HCT116 (cell line): Measurements from ENCODE around the gene CTDNEP1. TPM values are rescaled to one million over a fixed set of nuclear protein-coding genes. Genes with fewer than 3 reads are reported as not detected.

Experiments
- ATAC-seq: fragments of 200-7000 bp; cut with Tn5 transposase; 2 replicates; pipeline ENCODE4 v1.9.1; 2020; ENCODE audit warnings: mild to moderate bottlenecking, moderate library complexity
- BruUV-seq: library from RNA; stranded (reverse); fragments of 400-500 nt; replicated peaks from 2 replicates; lab custom pipeline; 2021; lab: Mats Ljungman, UMichigan
- CTCF ChIA-PET: fragments of 300-600 bp; sonication (Branson Sonifier 250); formaldehyde crosslinking; loops from one replicate; lab custom pipeline; 2021; ENCODE audit warnings: antibody characterized with exemption; lab: Charles Lee
- POLR2A ChIA-PET: fragments of 300-600, 350-600 bp; sonication (Branson Sonifier 250); formaldehyde crosslinking; loops from one replicate; lab custom pipeline; 2021; ENCODE audit warnings: antibody characterized with exemption; lab: Charles Lee
- RAD21 ChIA-PET, 2 experiments: fragments of 300-600 bp; sonication (Branson Sonifier 250); formaldehyde crosslinking; loops; one replicate each; lab custom pipeline; 2023; ENCODE audit warnings: low total read pairs in 2 of 2; ENCODE audit not compliant: uncharacterized antibody in 2 of 2, unreplicated experiment in 2 of 2, low non-redundant PET in 1 of 2; lab: Charles Lee
- DNase-seq: peaks from one replicate; pipeline ENCODE4 v3.0.0-alpha.2; 2010; ENCODE audit warnings: low read depth, low spot score
- H2AFZ ChIP-seq: fragments of 200-600 bp; shearing (Covaris generic), sonication (generic); 2 replicates; pipeline ENCODE4 v1.6.1; 2017; ENCODE audit warnings: low read depth, mixed run types, mixed read lengths, antibody characterized with exemption, low read length; ENCODE audit not compliant: poor library complexity, severe bottlenecking
- H3K27ac ChIP-seq: 2 replicates; pipeline ENCODE4 v1.5.1; 2012; ENCODE audit warnings: low read depth, low read length
- H3K27me3 ChIP-seq: fragments of 200-600 bp; sonication (generic); 2 replicates; pipeline ENCODE4 v1.6.1; 2016; ENCODE audit warnings: mixed run types, low read length, mixed read lengths; ENCODE audit not compliant: insufficient read depth
- H3K36me3 ChIP-seq, 2 experiments: fragments of 200-500 bp in 1 of 2; fragments of 200-600 bp in 1 of 2; sonication (Bioruptor generic) in 1 of 2; sonication (generic) in 1 of 2; 2 replicates each; pipeline versions ENCODE4 v1.5.1 to v1.6.1; 2014 to 2016; ENCODE audit warnings: low read length in 2 of 2, inconsistent platforms in 1 of 2, mixed read lengths in 1 of 2, mixed run types in 1 of 2; ENCODE audit not compliant: insufficient read depth in 2 of 2, control insufficient read depth in 1 of 2
- H3K4me1 ChIP-seq, 2 experiments: fragments of 200-600 bp in 1 of 2; sonication (generic) in 1 of 2; 2 replicates each; pipeline versions ENCODE4 v1.5.1 to v1.6.1; 2012 to 2017; ENCODE audit warnings: low read length in 2 of 2, inconsistent platforms in 1 of 2, mild to moderate bottlenecking in 1 of 2, mixed read lengths in 1 of 2, mixed run types in 1 of 2, moderate library complexity in 1 of 2; ENCODE audit not compliant: insufficient read depth in 2 of 2, control insufficient read depth in 1 of 2
- H3K4me2 ChIP-seq: fragments of 200-600 bp; sonication (generic); 2 replicates; pipeline ENCODE4 v1.6.1; 2017; ENCODE audit warnings: mixed run types, low read length, mixed read lengths
- H3K4me3 ChIP-seq, 2 experiments: fragments of 200-600 bp in 1 of 2; sonication (generic) in 1 of 2; replicated peaks in 1 of 2; 2 replicates each; pipeline ENCODE4 v1.5.1; 2011 to 2016; ENCODE audit warnings: low read length in 2 of 2, control low read depth in 1 of 2, low read depth in 1 of 2, mild to moderate bottlenecking in 1 of 2, mixed read lengths in 1 of 2, mixed run types in 1 of 2
- H3K79me2 ChIP-seq: fragments of 200-600 bp; sonication (generic); 2 replicates; pipeline ENCODE4 v1.6.1; 2017; ENCODE audit warnings: mild to moderate bottlenecking, mixed run types, low read length, moderate library complexity, mixed read lengths; ENCODE audit not compliant: insufficient read depth
- H3K9ac ChIP-seq: fragments of 200-600 bp; sonication (generic); 2 replicates; pipeline ENCODE4 v1.6.1; 2016; ENCODE audit warnings: low read length, mixed read lengths
- H3K9me2 ChIP-seq: fragments of 200-600 bp; sonication (generic), shearing (Covaris generic); 2 replicates; pipeline ENCODE4 v1.6.1; 2017; ENCODE audit warnings: mixed run types, mild to moderate bottlenecking, moderate library complexity; ENCODE audit not compliant: insufficient read depth
- H3K9me3 ChIP-seq, 2 experiments: fragments of 200-500 bp in 1 of 2; fragments of 200-600 bp in 1 of 2; sonication (Bioruptor generic) in 1 of 2; sonication (generic) in 1 of 2; 2 replicates each; pipeline ENCODE4 v1.6.1; 2014 to 2017; ENCODE audit warnings: low read length in 2 of 2, mixed read lengths in 2 of 2, inconsistent platforms in 1 of 2, low read depth in 1 of 2, mild to moderate bottlenecking in 1 of 2, mixed run types in 1 of 2, moderate library complexity in 1 of 2; ENCODE audit not compliant: control insufficient read depth in 1 of 2, insufficient read depth in 1 of 2
- H4K20me1 ChIP-seq: fragments of 200-600 bp; sonication (generic), shearing (Covaris generic); 2 replicates; pipeline ENCODE4 v1.6.1; 2017; ENCODE audit warnings: mixed run types, mild to moderate bottlenecking, moderate library complexity; ENCODE audit not compliant: insufficient read depth
- ATF3 ChIP-seq: IDR thresholded peaks from 2 replicates; pipeline ENCODE4 v1.6.1; 2012
- EGR1 ChIP-seq: IDR thresholded peaks from 2 replicates; pipeline ENCODE4 v1.6.1; 2012; ENCODE audit warnings: low read depth
- FOSL1 ChIP-seq: IDR thresholded peaks from 2 replicates; pipeline ENCODE4 v1.6.1; 2012; ENCODE audit warnings: low read depth
- RAD21 ChIP-seq: IDR thresholded peaks from 2 replicates; pipeline ENCODE4 v1.6.1; 2012; ENCODE audit warnings: low read depth, mild to moderate bottlenecking
- SIN3A ChIP-seq: IDR thresholded peaks from 2 replicates; pipeline ENCODE4 v1.6.1; 2012; ENCODE audit warnings: low read depth
- TCF7L2 ChIP-seq: IDR thresholded peaks from 2 replicates; pipeline ENCODE4 v1.7.0; 2011; ENCODE audit warnings: borderline replicate concordance, inconsistent platforms; ENCODE audit not compliant: insufficient read depth, insufficient read length; ENCODE audit errors: extremely low read depth
- intact Hi-C: fragments of 100-400 bp; cut with micrococcal nuclease; formaldehyde crosslinking; loops from 2 replicates; pipeline ENCODE4 v1.10.0; 2022
- total RNA-seq: library from RNA; stranded (reverse); gene quantifications from one replicate; pipeline ENCODE4 v1.2.1, GENCODE V29; 2021; ENCODE audit not compliant: unreplicated experiment

CTDNEP1 gene
- total RNA-seq, 1 experiment from 2014 or later = 143 TPM

GRCh38 chr17:7224661-7225111, 26.8 kb downstream of the CTDNEP1 start:
- POLR2A ChIA-PET = no interaction called here
- H3K9ac ChIP-seq = no peak overlapping the region
- no peak for DNase-seq
- no peaks in the 10 kb centered on the region for H4K20me1 ChIP-seq
- intact Hi-C loops = no loop called here
- BruUV-seq = no TSS peak
- H3K4me3 ChIP-seq = no peak overlapping the region
- peaks cover 36% of the 10 kb centered on the region for H3K79me2 ChIP-seq
- RAD21 ChIA-PET = interaction anchor here in 1 of 2 experiments (0.6 kb wide), 1 partner anchor 13 kb away, joined by 4 read pairs; no protein-coding TSS in a partner anchor
- no peak for ATAC-seq
- H2AFZ ChIP-seq = no peak overlapping the region
- TF ChIP-seq EGR1 = no peak
- no peak for TF ChIP-seq ATF3
- no peak for TF ChIP-seq FOSL1
- TF ChIP-seq TCF7L2 = no peak
- TF ChIP-seq SIN3A = no peak
- no peak for TF ChIP-seq RAD21
- TF ChIP-seq, all 23 proteins: peak for 0
- H3K4me2 ChIP-seq = no peak overlapping the region
- CTCF ChIA-PET = no interaction called here
- H3K4me1 ChIP-seq = peaks cover 4 to 13% of the 10 kb centered on the region in 2 experiments; a peak in 3 of 4 replicates
- peaks cover 52 to 68% of the 10 kb centered on the region in 2 experiments for H3K36me3 ChIP-seq
- no peaks in the 10 kb centered on the region for H3K9me2 ChIP-seq
- H3K27me3 ChIP-seq = no peaks in the 10 kb centered on the region
- H3K27ac ChIP-seq = 0 out of 2 replicates have a peak overlapping the region, but pooled peaks have one; percentile 32
- H3K9me3 ChIP-seq = no peaks in the 10 kb centered on the region

DNA sequence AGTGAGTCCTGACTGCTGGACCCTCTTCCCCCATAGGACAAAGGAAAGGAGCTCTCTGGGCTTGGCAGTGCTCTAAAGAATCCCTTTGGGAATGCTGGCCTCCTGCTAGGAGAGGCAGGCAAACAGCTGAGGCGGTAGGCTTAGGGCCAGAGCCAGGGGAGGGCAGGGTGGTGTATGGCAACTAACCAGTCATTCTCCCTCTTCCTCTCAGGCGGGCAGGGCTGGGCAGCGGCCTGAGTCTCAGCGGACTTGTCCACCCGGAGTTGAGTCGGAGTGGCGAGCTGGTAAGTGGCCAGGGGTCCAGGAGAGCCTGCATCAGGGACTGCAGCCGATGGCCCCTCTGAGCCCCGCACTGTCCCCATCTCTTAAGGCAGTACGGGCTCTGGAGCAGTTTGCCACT, 27.4 kb downstream of the CTDNEP1 start:
- Histone ChIP-seq H3K4me2 (no peak overlapping the region), H3K9me3 (no peaks in the 10 kb centered on the region), H3K9ac (no peak overlapping the region), H3K27ac (no peak overlapping the region), H3K27me3 (no peaks in the 10 kb centered on the region), H2AFZ (no peak overlapping the region), H3K4me3 (no peak overlapping the region), H3K36me3 (peaks cover 47 to 62% of the 10 kb centered on the region in 2 experiments), H3K4me1 (peaks cover 7 to 19% of the 10 kb centered on the region in 2 experiments; a peak in 3 of 4 replicates), H3K9me2 (no peaks in the 10 kb centered on the region), H4K20me1 (no peaks in the 10 kb centered on the region), H3K79me2 (peaks cover 30% of the 10 kb centered on the region)
- intact Hi-C loops = no loop called here
- ChIA-PET RAD21 (no interaction called here), POLR2A (interaction anchor here (1.0 kb wide), 1 partner anchor 9 kb away, joined by 5 read pairs; no protein-coding TSS in a partner anchor), CTCF (no interaction called here)
- TF ChIP-seq TCF7L2 (no peak), RAD21 (no peak)
- BruUV-seq = no TSS peak
- DNase-seq = no peak
- ATAC-seq = no peak
